ENCODE data around the gene TRPC4AP.

The TRPC4AP gene

DNA sequence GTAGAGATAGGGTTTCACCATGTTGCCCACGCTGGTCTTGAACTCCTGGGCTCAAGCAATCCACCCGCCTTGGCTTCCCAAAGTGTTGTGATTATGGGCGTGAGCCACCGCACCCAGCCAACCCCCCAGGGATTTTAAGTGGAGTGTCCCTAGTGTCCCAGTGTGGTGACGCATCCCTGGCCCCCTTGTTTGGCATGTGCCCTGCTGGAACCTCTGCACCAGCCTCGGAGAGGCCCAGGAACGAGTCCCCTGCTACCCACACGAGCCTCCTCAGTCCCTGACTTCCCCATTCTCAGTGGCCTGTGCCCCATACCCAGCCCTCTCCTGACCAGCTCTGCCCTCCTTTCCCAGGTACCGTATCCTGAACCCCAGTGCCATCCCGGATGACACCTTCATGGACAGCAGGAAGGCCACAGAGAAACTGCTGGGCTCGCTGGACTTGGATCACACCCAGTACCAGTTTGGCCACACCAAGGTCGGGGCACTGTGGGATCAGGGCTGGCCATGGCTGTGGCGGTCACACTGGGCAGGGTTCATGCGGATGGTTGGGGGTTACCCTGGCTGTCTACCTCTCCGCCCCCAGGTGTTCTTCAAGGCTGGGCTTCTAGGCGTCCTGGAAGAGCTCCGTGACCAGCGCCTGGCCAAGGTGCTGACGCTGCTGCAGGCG, 99.7 kb downstream of the TRPC4AP start:
- H3K4me3 ChIP-seq (ENCODE audit: low read depth, low read length): no peak overlapping the region
- TF ChIP-seq, protein P1, sequence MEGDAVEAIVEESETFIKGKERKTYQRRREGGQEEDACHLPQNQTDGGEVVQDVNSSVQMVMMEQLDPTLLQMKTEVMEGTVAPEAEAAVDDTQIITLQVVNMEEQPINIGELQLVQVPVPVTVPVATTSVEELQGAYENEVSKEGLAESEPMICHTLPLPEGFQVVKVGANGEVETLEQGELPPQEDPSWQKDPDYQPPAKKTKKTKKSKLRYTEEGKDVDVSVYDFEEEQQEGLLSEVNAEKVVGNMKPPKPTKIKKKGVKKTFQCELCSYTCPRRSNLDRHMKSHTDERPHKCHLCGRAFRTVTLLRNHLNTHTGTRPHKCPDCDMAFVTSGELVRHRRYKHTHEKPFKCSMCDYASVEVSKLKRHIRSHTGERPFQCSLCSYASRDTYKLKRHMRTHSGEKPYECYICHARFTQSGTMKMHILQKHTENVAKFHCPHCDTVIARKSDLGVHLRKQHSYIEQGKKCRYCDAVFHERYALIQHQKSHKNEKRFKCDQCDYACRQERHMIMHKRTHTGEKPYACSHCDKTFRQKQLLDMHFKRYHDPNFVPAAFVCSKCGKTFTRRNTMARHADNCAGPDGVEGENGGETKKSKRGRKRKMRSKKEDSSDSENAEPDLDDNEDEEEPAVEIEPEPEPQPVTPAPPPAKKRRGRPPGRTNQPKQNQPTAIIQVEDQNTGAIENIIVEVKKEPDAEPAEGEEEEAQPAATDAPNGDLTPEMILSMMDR (IDR thresholded peaks at IDR 0.05; ENCODE audit: low read depth, low read length, missing control alignments): no peak
- no peak for DNase-seq (ENCODE audit: low read depth)

DNA sequence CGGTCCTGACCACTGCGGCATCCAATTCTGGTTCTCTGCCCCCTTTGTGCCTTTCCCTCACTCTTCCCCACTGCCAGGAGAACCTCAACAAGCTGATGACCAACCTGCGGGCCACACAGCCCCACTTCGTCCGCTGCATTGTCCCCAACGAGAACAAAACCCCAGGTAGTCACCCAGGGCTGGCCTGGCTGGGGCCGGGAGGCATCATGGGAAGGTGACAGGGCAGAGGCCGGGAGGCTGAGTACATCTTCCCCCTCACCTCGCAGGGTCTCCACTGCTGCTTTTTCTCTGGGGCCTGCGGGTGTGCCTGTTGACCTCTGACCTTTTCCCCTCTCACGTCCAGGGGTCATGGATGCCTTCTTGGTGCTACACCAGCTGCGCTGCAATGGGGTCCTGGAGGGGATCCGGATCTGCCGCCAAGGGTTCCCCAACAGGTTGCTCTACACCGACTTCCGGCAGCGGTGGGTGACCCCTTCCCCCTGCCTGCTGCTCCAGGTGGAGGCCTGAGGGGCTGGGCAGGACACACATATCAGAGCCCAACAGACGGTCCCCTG, 101.9 kb downstream of the TRPC4AP start:
- TF ChIP-seq, protein P1 (IDR thresholded peaks at IDR 0.05; ENCODE audit: low read depth, low read length, missing control alignments): no peak
- no peak for DNase-seq (ENCODE audit: low read depth)
- no peak overlapping the region for H3K4me3 ChIP-seq (ENCODE audit: low read depth, low read length)

DNA sequence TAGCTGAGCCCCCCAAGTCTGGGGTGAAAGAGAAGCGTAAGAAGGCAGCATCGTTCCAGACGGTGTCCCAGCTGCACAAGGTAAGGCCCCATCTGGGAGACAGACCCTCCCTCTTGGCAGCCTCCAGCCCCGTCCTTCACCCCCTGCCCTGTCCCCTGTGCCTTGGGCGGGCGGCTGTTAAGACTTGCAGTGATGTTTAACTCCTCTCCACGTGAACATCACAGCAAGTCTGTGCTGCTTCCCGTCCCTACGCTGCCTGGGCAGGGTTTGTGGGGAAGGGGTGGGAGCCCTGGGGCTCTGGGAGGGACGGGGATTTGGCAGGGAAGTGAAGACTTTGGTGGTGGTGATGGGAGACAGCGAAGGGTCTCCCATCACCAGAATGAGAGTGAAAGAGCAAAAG, 102.4 kb downstream of the TRPC4AP start:
- TF ChIP-seq, protein P1 (IDR thresholded peaks at IDR 0.05; ENCODE audit: low read depth, low read length, missing control alignments): no peak
- no peak for DNase-seq (ENCODE audit: low read depth)
- H3K4me3 ChIP-seq (ENCODE audit: low read depth, low read length): no peak overlapping the region

DNA sequence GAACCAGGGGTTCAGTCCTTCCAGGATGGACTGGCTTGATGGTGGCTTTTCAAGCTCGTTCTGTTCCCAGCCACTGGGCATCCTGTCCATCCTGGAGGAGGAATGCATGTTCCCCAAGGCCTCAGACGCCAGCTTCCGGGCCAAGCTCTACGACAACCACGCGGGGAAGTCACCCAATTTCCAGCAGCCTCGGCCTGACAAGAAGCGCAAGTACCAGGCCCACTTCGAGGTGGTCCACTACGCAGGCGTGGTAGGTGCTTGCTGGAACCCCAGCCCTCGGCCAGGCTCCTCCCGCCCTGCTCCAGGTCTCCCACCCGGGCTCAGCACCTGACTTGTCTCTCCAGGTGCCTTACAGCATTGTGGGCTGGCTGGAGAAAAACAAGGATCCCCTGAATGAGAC, 102.9 kb downstream of the TRPC4AP start:
- TF ChIP-seq, protein P1 (IDR thresholded peaks at IDR 0.05; ENCODE audit: low read depth, low read length, missing control alignments): no peak
- DNase-seq (ENCODE audit: low read depth): no peak
- no peak overlapping the region for H3K4me3 ChIP-seq (ENCODE audit: low read depth, low read length)

DNA sequence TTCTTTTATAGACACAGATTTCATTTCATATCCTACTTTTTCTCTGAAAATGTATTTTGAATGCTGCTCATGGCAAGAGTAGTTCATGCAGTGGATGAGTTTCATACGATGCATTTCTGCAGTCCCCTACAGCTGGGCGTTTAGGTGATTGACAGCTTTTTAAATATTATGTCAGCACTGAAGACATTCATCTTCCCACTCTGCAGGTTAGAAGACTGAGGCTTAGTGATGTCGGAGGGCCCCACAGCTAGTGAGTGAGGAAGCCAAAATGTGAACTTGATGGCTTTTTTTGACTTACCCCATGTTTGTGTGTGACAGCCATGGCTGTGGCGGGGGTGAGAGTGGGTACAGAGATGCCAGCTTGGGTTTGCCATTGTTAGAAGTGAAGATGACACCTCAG, 103.5 kb downstream of the TRPC4AP start:
- H3K4me3 ChIP-seq (ENCODE audit: low read depth, low read length): no peak overlapping the region
- TF ChIP-seq, protein P1 (IDR thresholded peaks at IDR 0.05; ENCODE audit: low read depth, low read length, missing control alignments): no peak
- no peak for DNase-seq (ENCODE audit: low read depth)

DNA sequence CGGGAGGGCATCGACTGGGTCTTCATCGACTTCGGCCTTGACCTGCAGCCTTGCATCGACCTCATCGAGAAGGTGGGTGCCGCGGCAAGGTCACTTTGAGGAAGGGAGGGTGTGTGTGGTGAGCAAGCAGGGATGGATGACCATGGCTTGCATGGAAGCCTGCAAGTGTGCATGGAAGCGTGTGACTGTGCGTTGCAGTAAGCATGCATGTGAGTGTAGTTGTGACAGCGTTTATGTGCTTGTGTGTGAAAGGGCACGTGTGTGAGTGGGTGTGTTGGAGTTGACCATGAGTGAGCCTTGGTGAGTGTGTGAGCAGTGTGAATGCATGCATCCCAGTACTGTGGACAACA, 104.4 kb downstream of the TRPC4AP start:
- DNase-seq (ENCODE audit: low read depth): no peak
- TF ChIP-seq, protein P1 (IDR thresholded peaks at IDR 0.05; ENCODE audit: low read depth, low read length, missing control alignments): no peak

More for the DNA sequence above, 104.4 kb downstream of the TRPC4AP start:
- no peak overlapping the region for H3K4me3 ChIP-seq (ENCODE audit: low read depth, low read length)

Measured in GM12864 (cell line).